Common myeloid progenitor, CD34-positive (primary cell): ENCODE data around the gene COL4A2.

ENCODE experiments used
- CTCF ChIA-PET: fragments of 350-600 bp; sonication (Branson Sonifier 250); formaldehyde crosslinking; loops from one replicate; lab custom pipeline; 2021; ENCODE audit warnings: antibody characterized with exemption; lab: Charles Lee
- POLR2A ChIA-PET: fragments of 350-600 bp; sonication (Branson Sonifier 250); formaldehyde crosslinking; loops from one replicate; lab custom pipeline; 2021; ENCODE audit warnings: antibody characterized with exemption; lab: Charles Lee
- DNase-seq, 3 donors: peaks; one replicate each; pipeline versions ENCODE4 v3.0.0 to v3.0.0-alpha.2; 2013
- H3K27ac ChIP-seq, 2 experiments: 1 replicate in 1 of 2; 2 replicates in 1 of 2; pipeline ENCODE4 v1.7.0; 2013; ENCODE audit warnings: inconsistent platforms in 2 of 2, low read length in 2 of 2, mild to moderate bottlenecking in 2 of 2, low read depth in 1 of 2, moderate library complexity in 1 of 2; ENCODE audit not compliant: severe bottlenecking in 2 of 2, insufficient read depth in 1 of 2, poor library complexity in 1 of 2
- H3K27me3 ChIP-seq, 5 experiments: replicated peaks in 2 of 5; 1 replicate in 3 of 5; 2 replicates in 2 of 5; pipeline versions ENCODE4 v1.6.1 to v1.7.0; 2013; ENCODE audit warnings: low read length in 4 of 5, mild to moderate bottlenecking in 2 of 5, moderate library complexity in 2 of 5, inconsistent platforms in 1 of 5; ENCODE audit not compliant: insufficient read depth in 5 of 5, control insufficient read depth in 4 of 5
- H3K36me3 ChIP-seq, 4 experiments: 1 replicate in 2 of 4; 2 replicates in 2 of 4; pipeline versions ENCODE4 v1.6.1 to v1.7.0; 2013; ENCODE audit warnings: low read length in 3 of 4, control low read depth in 1 of 4, mild to moderate bottlenecking in 1 of 4; ENCODE audit not compliant: control insufficient read depth in 4 of 4, insufficient read depth in 4 of 4
- H3K4me1 ChIP-seq, 4 experiments: 1 replicate in 3 of 4; 2 replicates in 1 of 4; pipeline versions ENCODE4 v1.6.1 to v1.7.1; 2013; ENCODE audit warnings: low read length in 3 of 4, mild to moderate bottlenecking in 3 of 4, control low read depth in 1 of 4, inconsistent platforms in 1 of 4, moderate library complexity in 1 of 4; ENCODE audit not compliant: control insufficient read depth in 4 of 4, insufficient read depth in 4 of 4; ENCODE audit errors: control extremely low read depth in 1 of 4
- H3K4me3 ChIP-seq, 7 experiments: 1 replicate in 4 of 7; 2 replicates in 3 of 7; pipeline versions ENCODE4 v1.5.1 to v1.7.0; 2013; ENCODE audit warnings: mild to moderate bottlenecking in 7 of 7, low read length in 6 of 7, moderate library complexity in 6 of 7, inconsistent platforms in 2 of 7, low read depth in 2 of 7, control low read depth in 1 of 7; ENCODE audit not compliant: insufficient read depth in 4 of 7, control insufficient read depth in 1 of 7; ENCODE audit errors: extremely low read depth in 1 of 7
- H3K9me3 ChIP-seq, 5 experiments: 1 replicate in 4 of 5; 2 replicates in 1 of 5; pipeline versions ENCODE4 v1.6.1 to v1.7.1; 2013; ENCODE audit warnings: low read length in 4 of 5, mild to moderate bottlenecking in 2 of 5, inconsistent platforms in 1 of 5, low read depth in 1 of 5, moderate library complexity in 1 of 5; ENCODE audit not compliant: control insufficient read depth in 4 of 5, insufficient read depth in 2 of 5; ENCODE audit errors: control extremely low read depth in 1 of 5
- WGBS: methylation state at CpG from one replicate; pipeline ENCODE4 v1.1.5; 2013; ENCODE audit not compliant: insufficient coverage; 5-methylcytosine and 5-hydroxymethylcytosine counted together

The COL4A2 gene

DNA sequence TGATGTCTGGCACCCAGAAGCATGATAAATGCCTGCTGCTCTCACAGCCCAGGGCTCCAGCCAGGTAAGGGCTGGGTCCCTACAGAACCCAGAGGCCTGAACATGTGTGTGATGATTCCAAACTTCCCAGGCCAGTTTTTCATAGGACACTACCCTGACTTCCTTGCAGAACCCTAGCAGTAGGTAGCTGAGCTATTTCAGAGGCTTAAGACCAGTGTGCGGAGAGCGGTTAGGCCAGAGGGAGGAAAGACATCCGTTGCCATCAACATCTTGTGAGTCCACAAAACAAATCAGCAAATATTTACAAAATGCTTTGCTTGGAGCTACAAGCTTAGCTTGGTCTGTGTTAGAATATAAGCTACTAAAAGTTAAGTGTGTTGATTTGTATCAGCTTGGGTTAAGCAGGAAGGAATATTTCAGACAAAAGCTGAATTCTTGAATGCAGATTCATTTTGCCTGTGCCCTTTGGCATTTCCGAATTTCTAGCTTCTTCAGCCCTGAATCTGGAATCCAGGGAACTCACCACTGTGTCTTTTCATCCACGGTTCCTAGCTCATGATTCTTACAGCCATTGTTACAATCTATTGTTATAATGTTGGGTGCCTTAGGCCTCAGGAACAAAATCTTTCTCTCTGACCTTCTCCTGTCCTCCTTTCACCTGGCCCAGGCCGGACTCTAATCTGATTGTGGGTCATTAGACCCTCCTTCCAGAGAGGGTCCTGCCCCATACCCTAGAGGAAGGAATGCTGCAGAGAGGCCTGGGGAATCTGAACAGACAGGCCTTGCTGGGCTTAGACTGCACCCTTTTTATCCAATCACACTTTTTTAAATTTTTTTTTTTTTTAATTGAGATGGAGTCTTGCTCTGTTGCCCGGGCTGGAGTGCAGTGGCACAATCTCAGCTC is 242.1 kb downstream of the COL4A2 start:
- no peak overlapping the region for H3K4me3 ChIP-seq
- no peak for DNase-seq
- H3K36me3 ChIP-seq: no peaks in the 10 kb centered on the region
- ChIA-PET POLR2A (no interaction called here), CTCF (interaction anchor here (0.6 to 1.2 kb wide), 3 partner anchors 12 to 94 kb away, joined by 3 to 4 read pairs (median 3); no protein-coding TSS in a partner anchor)
- peaks cover 0 to 3% (median 0%) of the 10 kb centered on the region in 5 experiments for H3K27me3 ChIP-seq
- H3K27ac ChIP-seq: no peak overlapping the region
- H3K4me1 ChIP-seq: no peaks in the 10 kb centered on the region
- 75% methylated on average over 4 of the region's 7 CpGs for WGBS
- peaks cover 0 to 7% (median under 1%) of the 10 kb centered on the region in 5 experiments for H3K9me3 ChIP-seq

DNA sequence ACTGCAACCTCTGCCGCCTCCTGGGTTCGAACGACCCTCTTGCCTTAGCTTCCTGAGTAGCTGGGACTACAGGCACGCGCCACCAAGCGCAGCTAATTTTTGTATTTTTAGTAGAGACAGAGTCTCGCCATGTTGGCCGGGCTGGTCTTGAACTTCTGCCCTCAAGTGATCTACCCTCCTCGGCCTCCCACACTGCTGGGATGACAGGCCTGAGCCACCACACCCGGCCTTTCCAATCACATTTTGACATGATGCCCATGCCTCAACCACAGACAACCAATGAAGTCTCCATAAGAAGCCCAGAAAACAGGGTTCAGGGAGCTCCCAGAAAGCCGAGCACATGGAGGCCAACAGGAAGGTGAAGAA is 242.7 kb downstream of the COL4A2 start:
- ChIA-PET POLR2A (no interaction called here), CTCF (interaction anchor here (1.2 kb wide), 1 partner anchor 95 kb away, joined by 4 read pairs; no protein-coding TSS in a partner anchor)
- Histone ChIP-seq H3K36me3 (no peaks in the 10 kb centered on the region), H3K27ac (no peak overlapping the region), H3K9me3 (peaks cover 0 to under 1% (median 0%) of the 10 kb centered on the region in 5 experiments), H3K27me3 (peaks cover 0 to 3% (median 0%) of the 10 kb centered on the region in 5 experiments), H3K4me3 (no peak overlapping the region), H3K4me1 (no peaks in the 10 kb centered on the region)
- 100% methylated on average over 7 of the region's 11 CpGs for WGBS
- DNase-seq: no peak

DNA sequence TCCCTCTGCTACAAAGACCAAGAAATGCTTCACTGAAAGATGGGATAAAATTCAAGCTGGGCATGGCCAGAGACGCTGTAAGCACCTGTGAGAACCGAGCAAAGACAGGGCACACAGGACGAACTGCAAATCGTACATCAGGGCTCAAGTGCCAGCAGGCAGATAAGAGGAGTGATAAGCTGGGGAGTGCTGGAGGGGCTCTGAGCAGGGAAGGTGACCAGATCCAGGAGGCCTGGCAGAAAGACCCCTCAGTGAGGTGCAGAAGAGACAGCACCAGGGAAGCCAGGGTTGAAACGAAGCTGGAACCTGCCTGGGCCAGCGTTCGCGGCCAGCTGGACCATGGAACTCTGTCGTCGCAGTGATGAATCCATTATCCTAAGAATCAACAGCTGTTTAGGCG is 244.2 kb downstream of the COL4A2 start:
- Histone ChIP-seq H3K36me3 (no peaks in the 10 kb centered on the region), H3K4me3 (no peak overlapping the region), H3K27ac (no peak overlapping the region), H3K27me3 (no peaks in the 10 kb centered on the region), H3K4me1 (peaks cover 0 to 11% (median 6%) of the 10 kb centered on the region in 4 experiments), H3K9me3 (no peaks in the 10 kb centered on the region)
- ChIA-PET CTCF (interaction anchor here (0.6 to 1.3 kb wide), 3 partner anchors 14 to 262 kb away, joined by 3 read pairs; no protein-coding TSS in a partner anchor), POLR2A (no interaction called here)
- WGBS: 95% methylated on average over 11 of the region's 11 CpGs
- no peak for DNase-seq

DNA sequence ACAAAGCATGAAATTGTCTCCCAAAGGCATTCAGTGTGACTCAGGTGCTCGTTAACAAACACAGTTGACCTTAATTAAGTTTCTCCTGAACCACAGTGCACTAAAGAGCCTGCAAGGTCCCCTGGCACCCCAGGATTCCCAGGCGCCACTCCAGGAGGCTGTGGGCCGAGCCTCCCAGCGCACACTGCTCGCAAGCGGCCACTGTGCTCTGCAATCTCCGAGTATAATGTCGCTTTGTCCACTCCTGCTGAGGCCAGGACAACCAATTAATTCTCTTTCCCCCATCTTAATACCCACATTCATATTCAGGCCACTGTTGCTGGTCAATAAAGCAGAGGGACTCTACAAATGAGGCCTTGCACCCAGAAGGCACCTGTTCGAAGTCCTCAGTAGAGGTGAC is 245.7 kb downstream of the COL4A2 start:
- 97% methylated on average over 3 of the region's 9 CpGs for WGBS
- no peak for DNase-seq
- H3K36me3 ChIP-seq: no peaks in the 10 kb centered on the region
- H3K9me3 ChIP-seq: peaks cover 0 to 11% (median 3%) of the 10 kb centered on the region in 5 experiments
- H3K4me1 ChIP-seq: peaks cover 0 to 12% (median 6%) of the 10 kb centered on the region in 4 experiments
- CTCF ChIA-PET: no interaction called here
- H3K27me3 ChIP-seq: no peaks in the 10 kb centered on the region
- no peak overlapping the region for H3K27ac ChIP-seq
- POLR2A ChIA-PET: no interaction called here
- no peak overlapping the region for H3K4me3 ChIP-seq

DNA sequence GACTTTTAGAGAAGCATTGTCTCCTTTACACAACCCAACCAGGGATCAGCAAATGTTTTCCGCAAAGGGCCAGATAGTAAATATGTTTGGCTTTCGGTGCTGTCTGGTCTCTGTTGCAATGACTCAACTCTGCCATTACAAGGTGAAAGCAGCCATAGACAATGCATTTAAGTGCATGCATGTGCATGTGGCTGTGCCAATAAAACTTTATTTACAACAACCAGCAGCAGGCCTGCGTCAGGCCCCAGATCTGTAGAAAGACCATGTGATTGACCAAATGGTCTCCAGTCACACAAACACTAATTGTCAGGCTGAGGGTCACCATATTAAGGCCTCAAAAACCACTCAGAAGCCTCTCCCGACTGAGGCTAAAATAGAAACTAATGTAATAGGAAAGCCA is 246.3 kb downstream of the COL4A2 start:
- CTCF ChIA-PET: no interaction called here
- H3K36me3 ChIP-seq: no peaks in the 10 kb centered on the region
- WGBS: 75% methylated on average over 4 of the region's 4 CpGs
- peaks cover 0 to 12% (median 6%) of the 10 kb centered on the region in 4 experiments for H3K4me1 ChIP-seq
- POLR2A ChIA-PET: no interaction called here
- no peak overlapping the region for H3K27ac ChIP-seq
- H3K9me3 ChIP-seq: peaks cover 0 to 13% (median 3%) of the 10 kb centered on the region in 5 experiments
- no peaks in the 10 kb centered on the region for H3K27me3 ChIP-seq
- H3K4me3 ChIP-seq: no peak overlapping the region
- no peak for DNase-seq

DNA sequence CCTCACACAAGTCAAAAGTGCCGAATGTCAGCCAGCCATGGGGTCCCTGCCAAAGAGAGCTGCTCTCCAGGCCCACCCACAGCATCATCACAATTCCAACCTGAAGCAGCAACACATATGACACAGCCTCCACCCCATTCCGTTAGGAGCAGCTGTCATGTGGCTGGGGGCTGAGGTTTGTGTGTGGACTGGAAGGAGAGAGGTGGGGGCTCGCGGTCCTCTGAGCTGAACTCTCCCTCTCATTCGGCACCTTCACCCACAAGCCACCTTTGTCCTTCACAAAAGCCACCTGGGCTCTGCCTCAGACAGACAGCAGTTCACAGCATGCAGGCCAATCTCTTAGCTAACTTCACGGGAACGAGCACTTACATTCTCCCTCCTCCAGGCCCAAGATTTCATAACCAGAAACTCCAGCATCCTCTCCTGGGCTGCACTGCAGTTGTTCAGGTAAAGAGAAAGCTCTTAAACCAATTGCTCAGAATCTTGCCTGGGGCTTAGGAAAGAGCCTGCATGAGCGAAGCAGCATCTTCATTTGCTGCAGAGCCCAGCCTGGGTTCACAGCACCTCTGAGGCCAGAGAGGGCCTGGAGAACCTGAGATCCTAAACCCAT is 247.2 kb downstream of the COL4A2 start:
- H3K27ac ChIP-seq: no peak overlapping the region
- ChIA-PET CTCF (interaction anchor here (0.9 kb wide), 1 partner anchor 98 kb away, joined by 3 read pairs; no protein-coding TSS in a partner anchor), POLR2A (no interaction called here)
- no peaks in the 10 kb centered on the region for H3K36me3 ChIP-seq
- 93% methylated on average over 4 of the region's 8 CpGs for WGBS
- H3K4me3 ChIP-seq: no peak overlapping the region
- peaks cover 0 to 13% (median 3%) of the 10 kb centered on the region in 5 experiments for H3K9me3 ChIP-seq
- no peak for DNase-seq
- peaks cover 0 to 12% (median 6%) of the 10 kb centered on the region in 4 experiments for H3K4me1 ChIP-seq
- no peaks in the 10 kb centered on the region for H3K27me3 ChIP-seq
